Gastroesophageal sphincter (tissue), 3 donors: ENCODE data around the gene SLC8A2.

Experiments used
- EP300 ChIP-seq: sonication (generic); formaldehyde crosslinking; IDR thresholded peaks from one replicate; pipeline ENCODE4 v1.6.1; 2017; ENCODE audit warnings: antibody characterized with exemption, mild to moderate bottlenecking
- POLR2A ChIP-seq, 2 donors: fragments of 450-650 bp; IDR thresholded peaks; one replicate each; pipeline ENCODE4 v1.6.1; 2017; ENCODE audit warnings: antibody characterized with exemption in 2 of 2, mild to moderate bottlenecking in 2 of 2, moderate library complexity in 1 of 2
- POLR2AphosphoS5 ChIP-seq: sonication (generic); formaldehyde crosslinking; IDR thresholded peaks from one replicate; pipeline ENCODE4 v1.6.1; 2017; ENCODE audit warnings: antibody characterized with exemption
- TF ChIP-seq, protein P1 (sequence below), 4 experiments: fragments of 200-600 bp in 2 of 4; fragments of 450-650 bp in 2 of 4; sonication (generic) in 1 of 4; IDR thresholded peaks; one replicate each; pipeline ENCODE4 v1.5.1; 2017 to 2019; ENCODE audit warnings: antibody characterized with exemption in 4 of 4, mild to moderate bottlenecking in 2 of 4, moderate library complexity in 2 of 4

DNA sequence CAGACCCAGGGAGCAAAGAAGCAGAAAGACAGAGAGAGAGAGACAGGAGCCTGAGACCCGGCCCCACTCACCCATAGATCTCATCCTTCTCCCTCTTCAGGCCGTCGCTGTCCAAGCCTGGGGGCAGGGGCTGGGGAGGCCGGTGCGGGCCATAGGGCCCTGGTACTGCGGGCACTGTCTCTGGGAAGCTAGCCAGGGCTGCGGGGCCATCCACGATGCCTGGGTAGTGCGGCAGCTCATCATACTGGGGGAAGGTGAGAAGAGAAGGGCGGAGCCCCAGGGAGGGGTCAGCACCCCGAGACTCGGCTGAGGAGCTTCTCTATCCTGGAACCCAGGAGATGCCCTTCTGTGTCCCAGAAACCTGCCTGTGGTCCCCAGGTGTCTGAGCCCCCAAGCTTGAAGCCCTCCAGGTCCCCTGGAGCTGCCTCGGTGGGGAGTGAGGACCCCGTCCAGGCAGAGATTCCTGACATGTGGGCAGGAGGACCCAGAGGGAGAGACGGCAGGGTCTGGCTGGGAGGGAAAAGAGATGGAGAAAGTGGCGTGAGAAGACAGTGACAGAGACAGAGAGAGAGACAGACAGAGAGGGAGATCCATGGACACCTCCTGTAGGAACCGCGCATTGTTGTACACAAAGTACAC is 54.5 kb downstream of the SLC8A2 start:
- TF ChIP-seq, protein P1, sequence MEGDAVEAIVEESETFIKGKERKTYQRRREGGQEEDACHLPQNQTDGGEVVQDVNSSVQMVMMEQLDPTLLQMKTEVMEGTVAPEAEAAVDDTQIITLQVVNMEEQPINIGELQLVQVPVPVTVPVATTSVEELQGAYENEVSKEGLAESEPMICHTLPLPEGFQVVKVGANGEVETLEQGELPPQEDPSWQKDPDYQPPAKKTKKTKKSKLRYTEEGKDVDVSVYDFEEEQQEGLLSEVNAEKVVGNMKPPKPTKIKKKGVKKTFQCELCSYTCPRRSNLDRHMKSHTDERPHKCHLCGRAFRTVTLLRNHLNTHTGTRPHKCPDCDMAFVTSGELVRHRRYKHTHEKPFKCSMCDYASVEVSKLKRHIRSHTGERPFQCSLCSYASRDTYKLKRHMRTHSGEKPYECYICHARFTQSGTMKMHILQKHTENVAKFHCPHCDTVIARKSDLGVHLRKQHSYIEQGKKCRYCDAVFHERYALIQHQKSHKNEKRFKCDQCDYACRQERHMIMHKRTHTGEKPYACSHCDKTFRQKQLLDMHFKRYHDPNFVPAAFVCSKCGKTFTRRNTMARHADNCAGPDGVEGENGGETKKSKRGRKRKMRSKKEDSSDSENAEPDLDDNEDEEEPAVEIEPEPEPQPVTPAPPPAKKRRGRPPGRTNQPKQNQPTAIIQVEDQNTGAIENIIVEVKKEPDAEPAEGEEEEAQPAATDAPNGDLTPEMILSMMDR (IDR thresholded peaks at IDR 0.05), result no peak
- TF ChIP-seq EP300, result no peak
- TF ChIP-seq POLR2A (IDR thresholded peaks at IDR 0.05), result no peak
- TF ChIP-seq POLR2AphosphoS5, result no peak
